WTC11 (cell line): ENCODE data around the gene FNDC5.

Experiments
- CREM ChIP-seq: sonication (generic); formaldehyde crosslinking; IDR thresholded peaks from 2 replicates; pipeline ENCODE4 v1.8.1; 2022; ENCODE audit warnings: mild to moderate bottlenecking, missing genetic modification reagents, moderate library complexity
- E2F1 ChIP-seq: sonication (generic); formaldehyde crosslinking; IDR thresholded peaks from 2 replicates; pipeline ENCODE4 v1.8.0; 2022; ENCODE audit warnings: mild to moderate bottlenecking, missing genetic modification reagents
- ERG ChIP-seq: fragments of 250-450 bp; sonication (Bioruptor Pico); IDR thresholded peaks from 2 replicates; pipeline ENCODE4 v1.8.0; 2021; ENCODE audit warnings: mild to moderate bottlenecking
- IRF2 ChIP-seq: sonication (generic); formaldehyde crosslinking; IDR thresholded peaks from 2 replicates; pipeline ENCODE4 v1.8.0; 2022; ENCODE audit warnings: low read depth, missing genetic modification reagents, borderline replicate concordance
- JAZF1 ChIP-seq: fragments of 250-450 bp; sonication (Bioruptor Pico); IDR thresholded peaks from 2 replicates; pipeline ENCODE4 v1.9.0; 2021; ENCODE audit warnings: moderate library complexity, mild to moderate bottlenecking, inconsistent platforms
- NR1H2 ChIP-seq: sonication (generic); formaldehyde crosslinking; IDR thresholded peaks from 2 replicates; pipeline ENCODE4 v1.9.0; 2021; ENCODE audit warnings: mild to moderate bottlenecking, moderate library complexity, missing genetic modification reagents
- NR2C2 ChIP-seq: sonication (generic); formaldehyde crosslinking; IDR thresholded peaks from 2 replicates; pipeline ENCODE4 v1.8.0; 2022; ENCODE audit warnings: mild to moderate bottlenecking, missing genetic modification reagents
- SMAD4 ChIP-seq: sonication (generic); formaldehyde crosslinking; IDR thresholded peaks from 2 replicates; pipeline ENCODE4 v1.8.0; 2022; ENCODE audit warnings: mild to moderate bottlenecking, missing genetic modification reagents
- STAT6 ChIP-seq: sonication (generic); formaldehyde crosslinking; conservative IDR thresholded peaks from 2 replicates; pipeline ENCODE4 v1.8.1; 2023; ENCODE audit warnings: mild to moderate bottlenecking, low read depth, missing genetic modification reagents, moderate library complexity
- ZNF423 ChIP-seq: fragments of 250-450 bp; sonication (Bioruptor Pico); IDR thresholded peaks from 2 replicates; pipeline ENCODE4 v2.1.2; 2022; ENCODE audit warnings: mild to moderate bottlenecking, moderate library complexity
- TF ChIP-seq, protein P1 (sequence below): fragments of 200-600 bp; IDR thresholded peaks from 2 replicates; pipeline ENCODE4 v1.8.0; 2022; ENCODE audit warnings: antibody characterized with exemption

GRCh38 chr1:32871364-32872191, 866 bp upstream of the FNDC5 start:
- TF ChIP-seq, protein P1, sequence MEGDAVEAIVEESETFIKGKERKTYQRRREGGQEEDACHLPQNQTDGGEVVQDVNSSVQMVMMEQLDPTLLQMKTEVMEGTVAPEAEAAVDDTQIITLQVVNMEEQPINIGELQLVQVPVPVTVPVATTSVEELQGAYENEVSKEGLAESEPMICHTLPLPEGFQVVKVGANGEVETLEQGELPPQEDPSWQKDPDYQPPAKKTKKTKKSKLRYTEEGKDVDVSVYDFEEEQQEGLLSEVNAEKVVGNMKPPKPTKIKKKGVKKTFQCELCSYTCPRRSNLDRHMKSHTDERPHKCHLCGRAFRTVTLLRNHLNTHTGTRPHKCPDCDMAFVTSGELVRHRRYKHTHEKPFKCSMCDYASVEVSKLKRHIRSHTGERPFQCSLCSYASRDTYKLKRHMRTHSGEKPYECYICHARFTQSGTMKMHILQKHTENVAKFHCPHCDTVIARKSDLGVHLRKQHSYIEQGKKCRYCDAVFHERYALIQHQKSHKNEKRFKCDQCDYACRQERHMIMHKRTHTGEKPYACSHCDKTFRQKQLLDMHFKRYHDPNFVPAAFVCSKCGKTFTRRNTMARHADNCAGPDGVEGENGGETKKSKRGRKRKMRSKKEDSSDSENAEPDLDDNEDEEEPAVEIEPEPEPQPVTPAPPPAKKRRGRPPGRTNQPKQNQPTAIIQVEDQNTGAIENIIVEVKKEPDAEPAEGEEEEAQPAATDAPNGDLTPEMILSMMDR, result no peak
- TF ChIP-seq NR2C2 (CRISPR knock-in tag), result no peak
- TF ChIP-seq NR1H2, result no peak
- no peak for TF ChIP-seq IRF2 (CRISPR knock-in tag)
- TF ChIP-seq E2F1, result no peak
- no peak for TF ChIP-seq CREM (CRISPR knock-in tag)
- TF ChIP-seq ZNF423 (CRISPR knock-in tag), result no peak
- no peak for TF ChIP-seq JAZF1 (CRISPR knock-in tag)
- no peak for TF ChIP-seq ERG (CRISPR knock-in tag)
- no peak for TF ChIP-seq STAT6
- TF ChIP-seq SMAD4 (CRISPR knock-in tag), result no peak
